Activated CD8-positive, alpha-beta memory T cell treated with anti-CD3 and anti-CD28 coated beads, Interleukin-2, amount 50 U/mL, for 24 hours (primary cell): ENCODE measurements around the gene STAG3.
"Not testable (repeated sequence)": the region's sequence is repeated elsewhere in the genome, so short reads cannot be mapped to it uniquely, and the experiment has no call there.

ENCODE experiments used
- DNase-seq: peaks from one replicate; pipeline ENCODE4 v3.0.0-alpha.2; 2020; ENCODE audit errors: extremely low read depth

Gene STAG3

GRCh38 chr7:100247152-100247757 is 69.5 kb downstream of the STAG3 start:
- DNase-seq: no peak

- DNase-seq: no peak
Measured at GRCh38 chr7:100248483-100248882, 70.8 kb downstream of the STAG3 start.

- no peak for DNase-seq
Measured at GRCh38 chr7:100257017-100257416, 79.3 kb downstream of the STAG3 start.

GRCh38 chr7:100259984-100260383 is 82.3 kb downstream of the STAG3 start:
- DNase-seq: not testable (repeated sequence)

- not testable (repeated sequence) for DNase-seq
Measured at GRCh38 chr7:100262896-100263295, 85.2 kb downstream of the STAG3 start.
